ENCODE results near the gene WAS. TPM values are rescaled to one million over a fixed set of nuclear protein-coding genes. Genes with fewer than 3 reads are reported as not detected.

WAS gene
- polyA plus RNA-seq, 1 experiment, result 0.12 TPM

- CTCF ChIA-PET, result no interaction called here
- POLR2A ChIA-PET, result no interaction called here
- Histone ChIP-seq H3K4me3 (ENCODE audit: low read depth, low read length) (no peak overlapping the region), H3K27me3 (ENCODE audit: control insufficient read depth, insufficient read depth, low read length) (no peaks in the 10 kb centered on the region), H3K36me3 (ENCODE audit: control insufficient read depth, insufficient read depth, low read length) (peaks cover 2% of the 10 kb centered on the region; the same call in 1 of the 2 replicates)
- TF ChIP-seq CTCF (IDR thresholded peaks at IDR 0.05; ENCODE audit: insufficient read depth, low read depth, low read length), result no peak
- DNase-seq (ENCODE audit: low read depth), result no peak
Measured at GRCh38 chrX:48705871-48706270, 22.3 kb downstream of the WAS start.

- Histone ChIP-seq H3K36me3 (ENCODE audit: control insufficient read depth, insufficient read depth, low read length) (no peaks in the 10 kb centered on the region), H3K4me3 (ENCODE audit: low read depth, low read length) (no peak overlapping the region), H3K27me3 (ENCODE audit: control insufficient read depth, insufficient read depth, low read length) (no peaks in the 10 kb centered on the region)
- ChIA-PET POLR2A (no interaction called here), CTCF (no interaction called here)
- no peak for TF ChIP-seq CTCF (IDR thresholded peaks at IDR 0.05; ENCODE audit: insufficient read depth, low read depth, low read length)
- no peak for DNase-seq (ENCODE audit: low read depth)
Measured at GRCh38 chrX:48709522-48710112, 26.0 kb downstream of the WAS start.

- no peak for TF ChIP-seq CTCF (IDR thresholded peaks at IDR 0.05; ENCODE audit: insufficient read depth, low read depth, low read length)
- Histone ChIP-seq H3K27me3 (ENCODE audit: control insufficient read depth, insufficient read depth, low read length) (no peaks in the 10 kb centered on the region), H3K4me3 (ENCODE audit: low read depth, low read length) (no peak overlapping the region), H3K36me3 (ENCODE audit: control insufficient read depth, insufficient read depth, low read length) (no peaks in the 10 kb centered on the region)
- ChIA-PET POLR2A (no interaction called here), CTCF (no interaction called here)
- DNase-seq (ENCODE audit: low read depth), result no peak
Measured at GRCh38 chrX:48711162-48711928, 27.7 kb downstream of the WAS start.

GRCh38 chrX:48711929-48712505 lies 28.4 kb downstream of the WAS start:
- H3K4me3 ChIP-seq (ENCODE audit: low read depth, low read length), result no peak overlapping the region
- CTCF ChIA-PET, result no interaction called here
- POLR2A ChIA-PET, result no interaction called here
- no peak for TF ChIP-seq CTCF (IDR thresholded peaks at IDR 0.05; ENCODE audit: insufficient read depth, low read depth, low read length)
- H3K27me3 ChIP-seq (ENCODE audit: control insufficient read depth, insufficient read depth, low read length), result no peaks in the 10 kb centered on the region
- H3K36me3 ChIP-seq (ENCODE audit: control insufficient read depth, insufficient read depth, low read length), result no peaks in the 10 kb centered on the region
- no peak for DNase-seq (ENCODE audit: low read depth)

- ChIA-PET CTCF (no interaction called here), POLR2A (no interaction called here)
- no peaks in the 10 kb centered on the region for H3K27me3 ChIP-seq (ENCODE audit: control insufficient read depth, insufficient read depth, low read length)
- TF ChIP-seq CTCF (IDR thresholded peaks at IDR 0.05; ENCODE audit: insufficient read depth, low read depth, low read length), result no peak
- DNase-seq (ENCODE audit: low read depth), result no peak
- H3K36me3 ChIP-seq (ENCODE audit: control insufficient read depth, insufficient read depth, low read length), result no peaks in the 10 kb centered on the region
- H3K4me3 ChIP-seq (ENCODE audit: low read depth, low read length), result no peak overlapping the region
Measured at GRCh38 chrX:48713847-48714246, 30.2 kb downstream of the WAS start.

Measured in BJ (cell line).